GM12874 (cell line): Measurements from ENCODE around the gene VPS16.

Experiments used
- CTCF ChIP-seq: IDR thresholded peaks from 2 replicates; pipeline ENCODE4 v1.5.1; 2011; ENCODE audit warnings: low read depth, mild to moderate bottlenecking, control low read depth, low read length, moderate library complexity; ENCODE audit not compliant: insufficient read depth

Gene VPS16

GRCh38 chr20:2899243-2899642 is 58.7 kb downstream of the VPS16 start:
- TF ChIP-seq CTCF: no peak

- no peak for TF ChIP-seq CTCF
Observed at GRCh38 chr20:2900845-2901592, 60.5 kb downstream of the VPS16 start.

- TF ChIP-seq CTCF: no peak
Observed at GRCh38 chr20:2902291-2902690, 61.7 kb downstream of the VPS16 start.

GRCh38 chr20:2902818-2903217 is 62.3 kb downstream of the VPS16 start:
- no peak for TF ChIP-seq CTCF

- no peak for TF ChIP-seq CTCF
Observed at GRCh38 chr20:2903686-2904085, 63.1 kb downstream of the VPS16 start.

GRCh38 chr20:2907519-2907918 is 67.0 kb downstream of the VPS16 start:
- no peak for TF ChIP-seq CTCF

GRCh38 chr20:2909953-2910352 is 69.4 kb downstream of the VPS16 start:
- no peak for TF ChIP-seq CTCF
